HG03280 (cell line): ENCODE results near the gene ZG16.

Source experiments
- ATAC-seq: cut with Tn5 transposase; IDR thresholded peaks from one replicate; pipeline ENCODE4 v1.9.1; 2021; ENCODE audit warnings: mild to moderate bottlenecking, moderate library complexity; ENCODE audit not compliant: unreplicated experiment

ZG16 gene

GRCh38 chr16:29807426-29808218 lies 29.6 kb downstream of the ZG16 start:
- no peak for ATAC-seq

GRCh38 chr16:29808219-29808900 lies 30.3 kb downstream of the ZG16 start:
- ATAC-seq = no peak

- no peak for ATAC-seq
Observed at GRCh38 chr16:29809031-29809747, 31.1 kb downstream of the ZG16 start.

GRCh38 chr16:29809850-29810698 lies 32.0 kb downstream of the ZG16 start:
- no peak for ATAC-seq

GRCh38 chr16:29810699-29811169 lies 32.7 kb downstream of the ZG16 start:
- no peak for ATAC-seq

- peak; percentile 32 for ATAC-seq
Observed at GRCh38 chr16:29811170-29811895, 33.3 kb downstream of the ZG16 start.

GRCh38 chr16:29811896-29812665 lies 34.0 kb downstream of the ZG16 start, which contains the start of gene PRRT2:
PRRT2 (plus strand) TSS chr16:29812193; CDS start chr16:29813055, 862 bp downstream.
- ATAC-seq = no peak

- no peak for ATAC-seq
Observed at GRCh38 chr16:29812754-29813643, 34.9 kb downstream of the ZG16 start.

- ATAC-seq = no peak
Observed at GRCh38 chr16:29813644-29814562, 35.8 kb downstream of the ZG16 start.

GRCh38 chr16:29814592-29814991 lies 36.5 kb downstream of the ZG16 start:
- ATAC-seq = no peak

GRCh38 chr16:29815032-29815721 lies 37.1 kb downstream of the ZG16 start:
- ATAC-seq = no peak

GRCh38 chr16:29815793-29816693 lies 38.0 kb downstream of the ZG16 start, which contains the start of gene PAGR1:
PAGR1 (plus strand) TSS chr16:29816152; CDS start chr16:29816526, 374 bp downstream.
- peak; percentile 60 for ATAC-seq

- no peak for ATAC-seq
Observed at GRCh38 chr16:29816694-29817441, 38.8 kb downstream of the ZG16 start.

GRCh38 chr16:29818082-29818481 lies 40.0 kb downstream of the ZG16 start:
- ATAC-seq = no peak

GRCh38 chr16:29819506-29819905 lies 41.5 kb downstream of the ZG16 start:
- ATAC-seq = no peak
